ENCODE measurements around the gene SMIM24. TPM values are rescaled to one million over a fixed set of nuclear protein-coding genes. Genes with fewer than 3 reads are reported as not detected.
A peak's percentile ranks its signal among the peaks of the same experiment; 100 is the strongest.
"Not testable (repeated sequence)": the region's sequence is repeated elsewhere in the genome, so short reads cannot be mapped to it uniquely, and the experiment has no call there.

SMIM24 gene
- total and polyA plus RNA-seq, 2 experiments from 2014 or later = 5.0 to 21.5 TPM

DNA sequence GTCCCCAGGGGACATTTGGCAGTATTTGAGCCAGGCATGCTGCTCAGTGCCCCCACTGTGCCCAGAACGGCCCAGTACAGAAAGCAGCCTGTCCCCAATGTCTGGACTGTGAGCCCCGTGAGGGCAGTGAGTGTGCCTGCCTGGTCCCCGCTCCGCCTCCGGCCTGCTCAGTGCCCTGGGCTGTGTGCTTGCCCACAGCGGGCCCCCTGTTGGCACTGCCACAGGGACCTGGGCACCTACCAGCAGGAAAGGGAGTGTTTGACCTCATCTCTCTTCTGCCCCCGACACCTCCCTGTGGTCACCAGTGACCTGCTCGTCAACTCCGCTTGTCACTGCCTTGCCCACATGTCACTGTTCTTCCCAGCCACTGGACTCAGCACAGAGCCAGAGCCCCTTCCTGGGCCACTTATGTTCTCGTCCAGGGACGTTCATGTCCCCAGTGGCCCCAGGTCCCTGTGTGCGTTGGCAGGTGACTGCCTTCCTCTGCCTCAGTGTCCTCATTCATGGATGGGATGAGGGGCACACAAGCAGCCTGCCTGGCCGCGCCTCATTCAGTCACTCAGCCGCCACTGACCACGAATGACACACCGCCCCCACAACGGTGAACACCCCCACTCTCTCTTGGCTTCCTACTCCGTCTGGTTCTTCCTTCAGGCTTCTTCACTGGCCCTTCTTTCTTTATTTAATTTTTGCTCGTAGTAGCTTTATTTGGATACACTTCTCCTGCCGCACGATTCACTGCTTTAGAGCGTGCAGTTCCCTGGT lies 28.6 kb upstream of the SMIM24 start (continued):
- TF ChIP-seq REST (IDR thresholded peaks at IDR 0.05; ENCODE audit: unreplicated experiment) (no peak), ZNF114 (CRISPR knock-in tag; IDR thresholded peaks at IDR 0.05) (no peak), JUNB (IDR thresholded peaks at IDR 0.05; ENCODE audit: unreplicated experiment) (no peak), EZH2 (IDR thresholded peaks at IDR 0.05; ENCODE audit: low read depth, unreplicated experiment) (no peak), POLR2AphosphoS5 (IDR thresholded peaks at IDR 0.05; ENCODE audit: low read depth) (no peak), CTCF (conservative IDR thresholded peaks at IDR 0.05; ENCODE audit: low read depth in 2 of 2) (no peak)

- peaks cover 11% of the 10 kb centered on the region; the same call in 2 of the 3 replicates for H3K36me3 Mint-ChIP-seq (ENCODE audit: low read depth)
- H3K79me2 ChIP-seq (replicated peaks; ENCODE audit: insufficient read depth) = peaks cover 39% of the 10 kb centered on the region
- H3K36me3 ChIP-seq (ENCODE audit: insufficient read depth); H3K27ac ChIP-seq (ENCODE audit: low read depth); H3K27ac Mint-ChIP-seq; H3K9me3 Mint-ChIP-seq; ATAC-seq; H3K9me2 ChIP-seq (ENCODE audit: insufficient read depth); H3K27me3 ChIP-seq (ENCODE audit: insufficient read depth); H3F3A ChIP-seq (replicated peaks; ENCODE audit: low read depth); H2AFZ ChIP-seq; H4K20me1 ChIP-seq (replicated peaks; ENCODE audit: insufficient read depth); DNase-seq (ENCODE audit: low spot score): not testable (repeated sequence)
- peaks cover 14% of the 10 kb centered on the region for H3K4me1 Mint-ChIP-seq
- H3K4me1 ChIP-seq (ENCODE audit: insufficient read depth) = peaks cover 15% of the 10 kb centered on the region
- peaks cover 27% of the 10 kb centered on the region for H3K27me3 Mint-ChIP-seq (ENCODE audit: insufficient read depth, low read depth, poor library complexity)
- H3K4me2 ChIP-seq = peak overlapping the region; percentile 97; the same call in 1 of the 2 replicates
- peak overlapping the region; percentile 86 for H3K4me3 ChIP-seq
- peak overlapping the region; percentile 82 for H3K4me3 Mint-ChIP-seq
These were observed 27.9 kb upstream of the SMIM24 start for GRCh38 chr19:3508121-3508661.

All from GM23338 (cell line).